DMS79 (cell line): Measurements from ENCODE around the gene DNAH8.
"Not testable (repeated sequence)": the region's sequence is repeated elsewhere in the genome, so short reads cannot be mapped to it uniquely, and the experiment has no call there.

Source experiments
- DNase-seq: peaks from one replicate; lab custom pipeline; 2025; lab: John Stamatoyannopoulos, UW

The DNAH8 gene

DNA sequence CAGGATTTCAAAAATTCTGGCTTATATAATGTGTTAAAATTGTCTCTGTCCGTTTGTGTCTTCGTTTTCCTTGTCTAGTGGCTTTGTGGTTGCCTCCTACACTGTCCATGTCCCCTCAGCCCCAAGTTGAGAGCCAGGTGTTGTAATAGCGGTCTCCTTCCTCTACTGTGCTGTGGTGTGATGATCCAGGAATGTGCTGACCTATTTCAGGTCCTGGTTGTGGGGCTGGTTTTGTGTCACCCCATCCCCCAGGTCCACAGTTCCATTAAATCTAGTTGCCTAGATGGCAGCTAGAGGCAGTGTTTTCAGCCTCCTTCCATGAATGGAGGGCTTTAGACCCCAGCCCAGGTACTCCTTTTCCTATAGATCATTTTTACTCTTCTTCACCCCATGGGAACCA is 128.7 kb downstream of the DNAH8 start:
- DNase-seq, result no peak

DNA sequence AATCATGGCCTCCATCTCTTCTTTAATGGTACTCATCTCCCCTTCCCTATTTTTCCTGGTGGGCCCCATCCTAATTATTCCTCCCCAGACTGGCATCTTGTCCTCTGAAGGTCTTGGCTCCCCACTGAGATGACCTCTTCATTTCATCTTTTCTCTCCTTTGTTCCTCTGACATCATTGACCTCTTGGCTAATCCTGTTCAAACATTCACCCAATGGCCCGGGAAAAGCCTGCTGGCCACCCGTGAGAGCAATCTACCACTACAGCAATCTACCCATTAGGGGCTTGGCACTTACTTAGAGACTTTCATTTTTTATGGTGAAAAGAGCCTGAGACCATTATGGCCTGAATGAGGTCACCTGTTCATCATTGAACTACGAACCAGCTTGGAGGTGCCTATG is 130.8 kb downstream of the DNAH8 start:
- DNase-seq, result no peak

- no peak for DNase-seq
Observed at GRCh38 chr6:38846361-38846760, 131.2 kb downstream of the DNAH8 start.

DNA sequence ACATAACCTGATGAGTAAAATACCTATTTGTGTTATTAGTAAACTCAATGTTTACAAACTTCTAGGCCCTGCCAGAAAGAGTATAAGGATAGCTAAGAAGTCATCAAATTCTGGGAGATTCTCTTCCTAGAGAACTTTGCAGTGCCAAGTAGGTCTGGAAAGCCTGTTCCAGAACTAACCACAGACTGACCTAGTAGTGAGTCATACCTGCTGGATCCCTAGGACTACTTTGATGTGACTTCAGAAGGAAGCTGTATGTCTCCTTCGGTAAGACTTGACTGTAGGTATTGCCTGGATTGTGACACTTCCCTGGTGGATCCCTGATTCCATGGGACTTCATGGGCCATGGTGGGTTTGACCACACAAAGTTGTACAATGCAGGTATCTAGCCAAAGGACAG is 131.7 kb downstream of the DNAH8 start:
- DNase-seq, result no peak

DNA sequence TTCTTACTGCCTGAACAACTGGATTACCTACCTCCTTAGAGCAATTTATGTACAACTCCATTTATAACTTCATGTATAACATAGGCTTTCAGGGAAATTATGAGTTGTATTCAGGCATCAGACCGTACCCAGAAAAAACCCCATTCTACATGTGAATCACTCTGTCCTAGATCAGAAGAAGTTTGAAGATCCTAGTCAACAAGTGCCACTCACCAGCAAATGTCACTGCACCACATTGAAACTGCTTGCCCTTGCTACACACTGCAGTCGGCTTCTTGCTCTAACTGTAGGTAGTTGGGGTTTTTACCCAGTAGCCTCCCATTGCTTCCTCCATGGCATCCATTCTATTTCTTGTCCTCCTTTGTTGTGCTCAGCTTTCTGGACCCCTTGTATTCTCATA is 132.4 kb downstream of the DNAH8 start:
- no peak for DNase-seq

DNA sequence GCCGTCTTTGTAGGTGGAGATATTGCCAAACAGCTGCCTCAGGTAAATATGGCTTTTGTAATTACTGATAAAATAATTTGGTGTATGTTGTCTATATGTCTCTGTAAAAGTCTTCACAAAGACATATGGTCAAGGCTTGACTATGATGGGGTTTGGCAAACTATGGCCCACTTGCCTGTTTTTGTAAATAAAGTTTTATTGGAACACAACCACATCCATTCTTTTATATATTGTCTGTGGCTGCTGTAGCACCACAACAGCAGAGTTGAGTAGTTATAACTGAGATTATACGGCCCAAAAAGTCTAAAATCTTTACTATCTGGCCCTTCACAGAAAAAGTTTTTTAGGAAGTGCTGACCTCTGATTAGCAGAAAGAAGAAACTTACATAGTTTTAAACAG is 133.6 kb downstream of the DNAH8 start:
- DNase-seq, result no peak

DNA sequence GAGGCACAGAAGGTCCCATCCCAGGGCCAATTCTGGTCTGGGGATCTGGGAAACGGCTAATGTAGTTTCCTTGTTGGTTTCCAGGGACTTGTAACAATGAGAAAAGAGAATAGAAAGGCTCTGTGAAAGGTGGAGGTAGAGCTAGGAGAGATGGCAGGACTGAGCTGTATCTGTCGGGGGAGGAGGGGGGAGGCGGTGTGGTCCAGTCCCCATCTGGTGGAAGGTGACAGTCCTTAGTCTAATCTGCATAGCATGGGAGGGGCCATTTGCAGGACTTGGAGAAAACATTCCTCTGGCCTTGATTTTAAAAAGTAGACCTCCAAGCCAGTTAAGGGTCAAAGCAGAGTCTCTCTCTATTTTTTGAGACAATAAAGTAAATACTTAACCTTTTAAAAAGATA is 137.1 kb downstream of the DNAH8 start:
- no peak for DNase-seq

DNA sequence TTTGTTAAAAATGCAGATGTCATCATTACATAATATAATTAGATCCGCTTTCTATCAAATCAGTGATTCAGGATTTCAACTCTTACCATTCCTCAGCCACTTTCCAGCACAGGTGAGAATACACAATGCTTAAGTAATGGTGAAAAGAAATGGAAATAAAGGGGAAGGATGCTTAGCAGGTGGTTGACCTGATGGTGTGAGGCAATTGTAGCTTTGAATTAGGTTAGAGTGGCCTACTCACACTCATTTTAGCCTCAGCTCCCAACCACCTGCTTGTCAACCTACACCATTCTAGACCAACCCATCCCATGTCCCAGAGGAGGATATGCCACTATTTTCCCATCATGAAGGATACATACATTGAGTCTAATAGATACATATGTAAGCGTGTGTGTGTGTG is 138.1 kb downstream of the DNAH8 start:
- no peak for DNase-seq

DNA sequence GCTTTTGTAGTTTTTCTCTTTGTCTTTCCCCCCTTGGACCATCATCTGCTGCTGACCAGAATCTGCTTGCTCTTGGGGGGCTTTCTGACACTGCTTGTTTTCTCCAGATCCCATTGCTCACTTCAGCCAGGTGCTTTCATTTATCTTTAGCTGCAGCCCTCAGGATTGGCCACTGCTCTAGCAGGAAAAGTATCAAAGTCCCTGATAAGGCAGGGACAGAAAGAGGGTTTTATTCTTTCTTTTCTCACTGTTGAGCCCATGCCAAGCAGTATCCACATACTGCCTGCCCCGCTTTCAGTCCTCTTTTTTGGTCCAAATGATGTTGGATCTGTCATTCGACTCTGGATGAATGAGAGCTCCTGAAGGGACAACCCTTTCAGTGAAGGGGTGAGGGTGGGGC is 141.4 kb downstream of the DNAH8 start:
- no peak for DNase-seq

DNA sequence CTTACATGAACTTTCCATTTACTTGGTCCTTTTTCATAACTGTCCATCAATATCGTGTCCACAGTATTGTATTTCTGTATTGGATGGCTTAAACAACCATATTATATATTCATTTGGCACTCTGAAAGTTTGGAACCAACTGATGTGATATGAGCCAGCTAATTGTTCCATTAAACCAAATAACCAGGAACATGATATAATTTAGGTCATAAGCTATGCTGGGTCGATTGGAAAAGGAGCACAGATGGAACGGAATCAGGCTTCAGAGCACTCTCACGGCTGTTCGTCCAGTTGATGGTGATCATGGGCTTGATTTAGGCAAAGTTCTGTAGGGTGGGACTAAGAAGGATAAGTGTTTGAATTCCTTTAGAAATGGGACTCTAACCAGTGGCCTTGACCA is 142.7 kb downstream of the DNAH8 start:
- DNase-seq, result no peak

GRCh38 chr6:38860041-38860440 is 144.9 kb downstream of the DNAH8 start:
- no peak for DNase-seq

- DNase-seq, result peak; percentile 99
Observed at GRCh38 chr6:38861926-38862401, 146.9 kb downstream of the DNAH8 start.

DNA sequence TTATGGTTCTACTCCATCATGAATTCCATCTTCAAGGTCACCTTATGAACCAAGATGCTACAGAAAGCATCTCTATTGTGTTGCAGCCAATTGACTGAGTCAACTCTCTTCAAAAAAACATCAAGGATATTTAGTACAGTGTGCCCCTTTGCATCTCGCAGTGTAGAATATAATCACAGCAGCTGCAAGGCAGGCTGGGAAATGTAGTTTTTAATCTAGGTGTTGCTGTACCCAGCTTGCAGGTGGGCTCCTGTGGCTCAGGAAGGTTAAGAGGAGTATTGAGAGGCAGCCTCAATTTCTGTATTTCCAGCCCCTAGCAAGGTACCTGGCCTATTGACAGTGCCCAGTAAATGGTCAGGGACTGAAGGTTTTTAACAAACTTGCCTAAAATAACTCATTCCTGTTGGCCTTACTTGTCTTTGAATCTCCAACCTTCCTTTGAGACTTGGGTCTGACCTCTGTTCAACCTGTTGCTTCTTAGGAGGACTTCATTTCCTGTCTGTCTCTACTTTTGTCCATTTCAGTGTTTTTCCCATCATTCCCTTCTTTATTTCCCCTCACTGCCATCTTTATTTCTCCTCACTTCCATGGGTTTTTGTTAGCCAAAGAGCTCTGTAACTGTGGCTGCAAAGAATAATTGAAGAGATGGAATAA is 150.5 kb downstream of the DNAH8 start:
- DNase-seq, result no peak

- DNase-seq, result no peak
Observed at GRCh38 chr6:38867726-38868125, 152.6 kb downstream of the DNAH8 start.

GRCh38 chr6:38871741-38872568 is 156.8 kb downstream of the DNAH8 start:
- DNase-seq, result no peak

DNA sequence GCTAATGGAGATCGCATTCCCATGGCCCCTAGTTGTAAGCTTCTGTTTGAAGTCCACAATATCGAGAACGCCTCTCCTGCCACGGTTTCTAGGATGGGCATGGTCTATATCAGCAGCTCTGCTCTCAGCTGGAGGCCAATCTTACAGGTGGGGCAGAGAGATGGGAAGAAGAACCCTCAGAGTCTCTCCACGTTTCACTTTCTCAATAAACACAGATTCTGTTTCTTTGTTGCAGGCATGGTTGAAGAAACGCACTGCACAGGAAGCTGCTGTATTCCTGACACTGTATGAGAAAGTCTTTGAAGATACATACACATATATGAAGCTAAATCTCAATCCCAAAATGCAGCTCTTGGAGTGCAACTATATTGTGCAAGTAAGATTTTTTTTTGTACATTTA is 157.9 kb downstream of the DNAH8 start:
- DNase-seq, result no peak

GRCh38 chr6:38873816-38874215 is 158.7 kb downstream of the DNAH8 start:
- DNase-seq, result not testable (repeated sequence)

- no peak for DNase-seq
Observed at GRCh38 chr6:38876475-38876874, 161.4 kb downstream of the DNAH8 start.

DNA sequence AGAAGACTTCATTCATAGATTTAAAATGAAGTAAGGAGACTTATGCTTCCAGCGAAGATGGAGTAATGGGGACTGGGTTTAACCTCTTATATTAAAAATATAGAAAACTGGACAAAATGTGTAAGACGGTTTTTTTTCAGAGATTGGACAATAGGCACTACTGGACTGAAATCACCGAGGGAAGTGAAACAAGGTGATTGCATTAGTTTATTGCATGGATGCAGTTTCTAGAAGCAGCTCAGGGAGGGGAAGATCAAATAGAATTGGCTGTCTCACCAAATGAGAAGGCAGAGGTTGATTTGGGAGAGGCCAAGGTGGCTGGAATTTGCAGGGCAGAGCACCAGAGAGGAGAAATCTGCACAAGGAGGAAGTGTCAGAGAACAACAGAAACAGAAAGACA is 162.6 kb downstream of the DNAH8 start:
- DNase-seq, result no peak

DNA sequence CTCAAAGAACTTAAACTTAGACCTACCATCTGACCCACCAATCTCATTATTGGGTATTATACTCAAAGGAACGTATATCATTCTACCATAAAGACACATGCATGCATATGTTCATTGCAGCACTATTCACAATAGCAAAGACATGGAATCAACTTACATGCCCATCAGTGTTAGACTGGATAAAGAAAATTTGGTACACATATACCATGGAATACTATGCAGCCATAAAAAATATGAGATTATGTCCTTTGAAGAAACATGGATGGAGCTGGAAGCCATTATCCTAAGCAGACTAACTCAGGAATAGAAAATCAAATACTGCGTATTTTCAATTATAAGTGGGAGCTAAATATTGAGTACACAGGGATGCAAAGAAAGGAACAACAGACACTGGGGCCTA is 167.0 kb downstream of the DNAH8 start:
- DNase-seq, result no peak

- DNase-seq, result no peak
Observed at GRCh38 chr6:38897507-38897906, 182.4 kb downstream of the DNAH8 start.

DNA sequence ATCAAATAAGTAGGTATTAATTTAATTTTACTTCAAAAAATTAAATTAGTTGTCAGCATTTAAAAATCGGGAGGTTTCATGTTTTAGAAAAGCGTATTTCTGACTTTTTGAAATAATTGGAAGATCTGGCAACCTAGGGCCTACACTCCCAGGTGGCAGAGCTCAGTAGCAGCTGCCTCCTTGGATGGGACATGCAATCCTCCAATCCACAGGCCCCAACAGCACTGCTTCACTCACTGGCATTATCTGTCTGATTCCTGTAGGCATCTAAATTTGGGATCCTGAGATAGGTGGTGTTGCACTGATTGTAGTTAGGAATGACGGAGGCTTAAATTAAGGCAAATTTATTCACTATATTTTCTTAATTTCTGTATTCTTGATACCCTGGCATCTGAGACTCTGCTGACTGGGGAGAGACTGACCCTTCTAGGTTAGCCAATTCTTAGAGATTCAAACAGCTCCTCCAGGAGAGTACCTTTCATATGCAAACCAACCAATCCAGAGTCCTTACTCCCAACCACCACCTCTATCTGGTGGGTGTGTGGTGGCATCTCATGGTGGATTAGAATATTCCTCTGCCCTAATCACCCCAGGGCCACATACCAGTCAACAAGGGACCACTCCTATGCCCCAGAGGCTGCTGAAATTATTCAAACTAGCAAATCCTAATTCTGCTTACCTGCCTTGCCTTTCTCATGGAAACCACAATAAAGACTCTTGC is 186.9 kb downstream of the DNAH8 start:
- no peak for DNase-seq

DNA sequence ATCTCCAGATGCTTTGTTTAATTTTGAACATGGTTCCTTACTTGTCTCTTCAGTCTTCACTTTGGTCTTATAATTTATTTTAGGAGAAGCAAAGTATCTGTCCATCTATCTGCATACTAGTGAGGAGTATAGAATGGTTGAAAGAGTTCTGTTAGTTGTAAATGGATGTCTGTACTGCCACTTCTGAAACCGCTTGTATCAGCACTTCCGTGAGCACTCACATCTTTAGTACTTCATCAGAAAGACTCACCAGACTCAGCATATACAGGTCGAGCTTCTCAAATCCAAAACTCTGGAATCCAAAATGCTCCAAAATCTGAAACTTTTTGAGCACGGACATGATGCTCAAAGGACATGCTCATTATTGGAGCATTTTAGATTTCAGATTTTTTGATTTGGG is 191.5 kb downstream of the DNAH8 start:
- DNase-seq, result no peak
